PFSK-1 (cell line): Measurements from ENCODE around the gene RHOJ.

ENCODE experiments used
- FOXP2 ChIP-seq: optimal IDR thresholded peaks from 2 replicates; pipeline ENCODE3; 2011; ENCODE audit warnings: borderline replicate concordance, control low read depth, inconsistent platforms; ENCODE audit not compliant: insufficient read depth; ENCODE audit errors: extremely low read length, extremely low read depth
- POLR2AphosphoS5 ChIP-seq: IDR thresholded peaks from 2 replicates; pipeline ENCODE4 v1.6.1; 2012; ENCODE audit warnings: low read depth, mild to moderate bottlenecking, control low read depth, low read length, moderate library complexity
- SIN3A ChIP-seq: IDR thresholded peaks from 2 replicates; pipeline ENCODE4 v1.6.1; 2012; ENCODE audit warnings: mild to moderate bottlenecking, low read length, moderate library complexity, borderline replicate concordance; ENCODE audit not compliant: insufficient read depth
- TAF1 ChIP-seq: IDR thresholded peaks from 2 replicates; pipeline ENCODE4 v1.6.1; 2012; ENCODE audit warnings: low read length, control low read depth, borderline replicate concordance; ENCODE audit not compliant: insufficient read depth
- TF ChIP-seq, protein P1 (sequence below), 2 experiments: IDR thresholded peaks; 2 replicates each; pipeline versions ENCODE4 v1.6.1 to v1.8.0; 2011 to 2012; ENCODE audit warnings: low read depth in 2 of 2, low read length in 2 of 2, control low read depth in 1 of 2, inconsistent platforms in 1 of 2, mild to moderate bottlenecking in 1 of 2, moderate library complexity in 1 of 2; ENCODE audit not compliant: insufficient read depth in 1 of 2

Gene RHOJ

DNA sequence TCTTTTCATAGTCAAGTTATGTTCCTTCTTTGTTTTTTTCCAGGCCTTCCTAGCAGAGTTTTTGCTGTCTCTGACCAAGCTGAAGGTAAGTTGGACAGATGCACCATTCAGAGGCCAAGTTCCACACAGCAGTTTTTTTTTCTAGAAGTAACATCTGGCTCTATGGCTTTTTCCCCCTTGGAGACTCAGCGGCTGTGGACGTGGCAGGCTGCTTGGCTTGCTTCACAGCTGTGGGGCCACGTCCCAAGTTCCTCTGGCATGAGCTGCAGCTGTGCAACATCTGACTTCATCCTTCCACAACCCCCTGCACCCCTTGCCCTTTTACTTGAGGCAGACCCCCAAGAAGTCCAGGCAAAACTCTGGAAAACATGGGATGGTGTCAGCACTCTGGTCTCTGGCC, 24.2 kb upstream of the RHOJ start:
- TF ChIP-seq, protein P1, sequence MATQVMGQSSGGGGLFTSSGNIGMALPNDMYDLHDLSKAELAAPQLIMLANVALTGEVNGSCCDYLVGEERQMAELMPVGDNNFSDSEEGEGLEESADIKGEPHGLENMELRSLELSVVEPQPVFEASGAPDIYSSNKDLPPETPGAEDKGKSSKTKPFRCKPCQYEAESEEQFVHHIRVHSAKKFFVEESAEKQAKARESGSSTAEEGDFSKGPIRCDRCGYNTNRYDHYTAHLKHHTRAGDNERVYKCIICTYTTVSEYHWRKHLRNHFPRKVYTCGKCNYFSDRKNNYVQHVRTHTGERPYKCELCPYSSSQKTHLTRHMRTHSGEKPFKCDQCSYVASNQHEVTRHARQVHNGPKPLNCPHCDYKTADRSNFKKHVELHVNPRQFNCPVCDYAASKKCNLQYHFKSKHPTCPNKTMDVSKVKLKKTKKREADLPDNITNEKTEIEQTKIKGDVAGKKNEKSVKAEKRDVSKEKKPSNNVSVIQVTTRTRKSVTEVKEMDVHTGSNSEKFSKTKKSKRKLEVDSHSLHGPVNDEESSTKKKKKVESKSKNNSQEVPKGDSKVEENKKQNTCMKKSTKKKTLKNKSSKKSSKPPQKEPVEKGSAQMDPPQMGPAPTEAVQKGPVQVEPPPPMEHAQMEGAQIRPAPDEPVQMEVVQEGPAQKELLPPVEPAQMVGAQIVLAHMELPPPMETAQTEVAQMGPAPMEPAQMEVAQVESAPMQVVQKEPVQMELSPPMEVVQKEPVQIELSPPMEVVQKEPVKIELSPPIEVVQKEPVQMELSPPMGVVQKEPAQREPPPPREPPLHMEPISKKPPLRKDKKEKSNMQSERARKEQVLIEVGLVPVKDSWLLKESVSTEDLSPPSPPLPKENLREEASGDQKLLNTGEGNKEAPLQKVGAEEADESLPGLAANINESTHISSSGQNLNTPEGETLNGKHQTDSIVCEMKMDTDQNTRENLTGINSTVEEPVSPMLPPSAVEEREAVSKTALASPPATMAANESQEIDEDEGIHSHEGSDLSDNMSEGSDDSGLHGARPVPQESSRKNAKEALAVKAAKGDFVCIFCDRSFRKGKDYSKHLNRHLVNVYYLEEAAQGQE (IDR thresholded peaks at IDR 0.05; ENCODE audit: insufficient read depth in 1 of 2, low read depth in 2 of 2, low read length in 2 of 2): no peak
- TF ChIP-seq TAF1 (no peak), POLR2AphosphoS5 (no peak), FOXP2 (no peak), SIN3A (no peak)

DNA sequence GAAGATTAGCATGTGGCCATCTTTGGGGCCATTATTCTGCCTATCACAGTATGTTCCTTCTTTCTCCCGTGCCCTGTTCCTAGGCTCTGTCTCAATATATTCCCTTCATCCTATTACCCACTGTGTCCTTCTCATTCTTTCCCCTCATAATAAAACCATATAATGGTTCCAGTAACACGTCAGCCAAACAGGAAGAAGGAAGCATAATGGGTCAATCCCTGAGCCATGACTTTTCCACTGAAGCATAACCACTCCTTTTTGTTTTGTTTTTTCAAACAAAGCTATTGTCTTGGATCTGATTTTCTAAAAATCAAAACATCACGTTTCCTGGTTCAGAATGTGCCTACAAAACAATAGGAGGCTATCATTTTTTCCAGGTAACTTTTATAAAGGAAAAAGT, 21.3 kb upstream of the RHOJ start:
- TF ChIP-seq TAF1: no peak
- TF ChIP-seq FOXP2: no peak
- no peak for TF ChIP-seq POLR2AphosphoS5
- TF ChIP-seq, protein P1 (IDR thresholded peaks at IDR 0.05; ENCODE audit: insufficient read depth in 1 of 2, low read depth in 2 of 2, low read length in 2 of 2): no peak

DNA sequence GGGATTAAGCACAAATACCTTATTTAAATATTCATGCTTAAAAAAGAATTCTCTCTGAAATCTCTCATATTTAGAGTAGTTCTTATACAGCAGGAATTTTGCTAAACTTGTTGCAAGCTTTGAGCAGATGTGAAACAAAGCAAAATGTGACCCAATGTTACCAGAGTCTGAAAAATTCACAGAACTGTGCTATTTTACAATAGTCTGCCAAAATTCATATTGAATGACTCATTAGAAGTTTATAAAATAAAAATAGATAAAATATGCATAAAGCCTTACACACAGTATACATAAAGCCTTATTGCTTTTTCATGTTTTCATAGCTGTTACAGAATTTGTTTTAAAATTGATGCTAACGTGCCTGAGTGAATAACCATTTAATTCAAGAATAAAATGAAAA, 17.8 kb upstream of the RHOJ start:
- TF ChIP-seq TAF1: no peak
- TF ChIP-seq POLR2AphosphoS5: no peak
- no peak for TF ChIP-seq FOXP2
- TF ChIP-seq SIN3A: no peak
- TF ChIP-seq, protein P1 (IDR thresholded peaks at IDR 0.05; ENCODE audit: insufficient read depth in 1 of 2, low read depth in 2 of 2, low read length in 2 of 2): no peak

DNA sequence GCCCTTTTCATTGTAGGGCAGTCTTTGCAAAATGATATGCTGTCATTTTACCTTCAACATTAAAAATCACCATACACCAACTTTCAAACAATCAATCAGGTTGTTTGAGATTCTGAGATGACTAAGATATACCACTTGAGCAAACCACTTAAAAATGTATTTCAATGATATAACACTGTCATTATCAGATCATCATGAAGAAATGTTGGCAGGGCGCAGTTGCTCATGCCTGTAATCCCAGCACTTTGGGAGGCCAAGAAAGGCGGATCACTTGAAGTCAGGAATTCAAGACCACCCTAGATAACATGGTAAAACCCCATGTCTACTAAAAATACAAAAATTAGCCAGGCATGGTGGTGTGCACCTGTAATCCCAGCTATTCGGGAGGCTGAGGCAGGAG, 13.0 kb upstream of the RHOJ start:
- TF ChIP-seq, protein P1 (IDR thresholded peaks at IDR 0.05; ENCODE audit: insufficient read depth in 1 of 2, low read depth in 2 of 2, low read length in 2 of 2): no peak
- TF ChIP-seq POLR2AphosphoS5: no peak
- no peak for TF ChIP-seq FOXP2

DNA sequence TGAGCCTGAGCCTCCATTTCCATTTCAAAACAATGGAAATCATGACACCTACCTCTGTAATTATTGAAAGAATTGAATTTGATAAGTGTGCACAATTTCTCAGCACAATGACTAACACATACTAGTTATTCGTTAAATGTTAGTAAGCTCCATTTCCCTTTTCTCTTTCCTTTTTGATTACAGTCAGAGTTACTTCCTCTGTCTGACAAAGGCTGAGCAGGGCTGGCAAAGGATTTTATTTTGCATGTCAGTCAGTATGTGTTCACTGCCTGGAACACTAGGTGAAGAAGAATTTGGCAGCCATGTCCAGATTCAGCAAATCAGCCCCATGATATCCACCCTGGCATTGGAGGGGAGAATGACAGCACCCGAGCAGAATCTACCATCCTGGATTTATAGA, 12.2 kb upstream of the RHOJ start:
- TF ChIP-seq, protein P1 (IDR thresholded peaks at IDR 0.05; ENCODE audit: insufficient read depth in 1 of 2, low read depth in 2 of 2, low read length in 2 of 2): no peak
- TF ChIP-seq SIN3A: no peak
- TF ChIP-seq POLR2AphosphoS5: no peak
- no peak for TF ChIP-seq TAF1
- no peak for TF ChIP-seq FOXP2
